Measurements from ENCODE around the gene TCAIM. TPM values are rescaled to one million over a fixed set of nuclear protein-coding genes. Genes with fewer than 3 reads are reported as not detected.

Gene TCAIM
- total and polyA plus RNA-seq, 9 of the 15 experiments (the other 6 are each of a cell fraction or from before 2014, with no cell fraction given), result 19.7 to 53.3 (median 36.9) TPM

DNA sequence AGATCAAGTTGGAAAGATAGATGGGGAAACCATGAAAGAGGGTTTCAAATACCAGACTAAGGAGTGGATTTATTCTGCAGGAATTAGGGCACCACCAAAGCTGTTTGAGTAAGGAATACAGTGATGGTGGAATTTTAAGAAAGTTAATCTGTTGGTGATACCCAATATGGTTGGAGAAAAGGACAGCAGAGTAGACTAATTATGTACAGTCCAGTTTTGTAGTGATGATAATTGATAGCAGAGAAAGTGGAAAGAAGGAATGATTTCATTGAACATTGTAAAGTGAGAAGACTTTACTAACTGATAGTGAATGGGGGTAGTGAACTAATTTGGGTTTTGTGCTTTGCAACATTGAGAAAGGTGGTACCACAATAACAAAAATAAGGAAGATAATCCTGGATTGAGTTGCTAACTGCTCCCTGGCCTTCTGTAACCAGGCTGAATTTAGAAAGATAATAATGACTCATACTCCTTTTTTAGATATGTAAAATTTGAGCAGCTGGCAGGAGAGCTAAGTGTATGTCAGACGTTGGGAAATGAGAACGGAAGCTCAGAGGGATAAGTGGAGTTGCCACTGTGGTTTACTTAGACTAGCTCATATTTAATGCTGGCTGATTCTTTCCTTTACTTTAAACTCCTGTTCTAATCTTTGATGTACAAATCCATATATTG, 16.9 kb downstream of the TCAIM start (continued):
- TF ChIP-seq, protein P1, sequence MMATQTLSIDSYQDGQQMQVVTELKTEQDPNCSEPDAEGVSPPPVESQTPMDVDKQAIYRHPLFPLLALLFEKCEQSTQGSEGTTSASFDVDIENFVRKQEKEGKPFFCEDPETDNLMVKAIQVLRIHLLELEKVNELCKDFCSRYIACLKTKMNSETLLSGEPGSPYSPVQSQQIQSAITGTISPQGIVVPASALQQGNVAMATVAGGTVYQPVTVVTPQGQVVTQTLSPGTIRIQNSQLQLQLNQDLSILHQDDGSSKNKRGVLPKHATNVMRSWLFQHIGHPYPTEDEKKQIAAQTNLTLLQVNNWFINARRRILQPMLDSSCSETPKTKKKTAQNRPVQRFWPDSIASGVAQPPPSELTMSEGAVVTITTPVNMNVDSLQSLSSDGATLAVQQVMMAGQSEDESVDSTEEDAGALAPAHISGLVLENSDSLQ (IDR thresholded peaks at IDR 0.05), result peak; percentile 27; the same call in 1 of the 2 replicates
- TF ChIP-seq, protein P2, sequence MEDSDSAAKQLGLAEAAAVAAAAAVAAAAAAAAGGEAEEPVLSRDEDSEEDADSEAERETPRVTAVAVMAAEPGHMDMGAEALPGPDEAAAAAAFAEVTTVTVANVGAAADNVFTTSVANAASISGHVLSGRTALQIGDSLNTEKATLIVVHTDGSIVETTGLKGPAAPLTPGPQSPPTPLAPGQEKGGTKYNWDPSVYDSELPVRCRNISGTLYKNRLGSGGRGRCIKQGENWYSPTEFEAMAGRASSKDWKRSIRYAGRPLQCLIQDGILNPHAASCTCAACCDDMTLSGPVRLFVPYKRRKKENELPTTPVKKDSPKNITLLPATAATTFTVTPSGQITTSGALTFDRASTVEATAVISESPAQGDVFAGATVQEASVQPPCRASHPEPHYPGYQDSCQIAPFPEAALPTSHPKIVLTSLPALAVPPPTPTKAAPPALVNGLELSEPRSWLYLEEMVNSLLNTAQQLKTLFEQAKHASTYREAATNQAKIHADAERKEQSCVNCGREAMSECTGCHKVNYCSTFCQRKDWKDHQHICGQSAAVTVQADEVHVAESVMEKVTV (CRISPR knock-in tag; IDR thresholded peaks at IDR 0.05), result no peak
- TF ChIP-seq ZNF408 (CRISPR knock-in tag; IDR thresholded peaks at IDR 0.05; ENCODE audit: low read depth) (no peak), ZNF766 (CRISPR knock-in tag; conservative IDR thresholded peaks at IDR 0.05) (no peak), SOX6 (IDR thresholded peaks at IDR 0.05) (peak; percentile 56), ZC3H8 (IDR thresholded peaks at IDR 0.05) (no peak), HNRNPLL (IDR thresholded peaks at IDR 0.05; ENCODE audit: low read depth, low read length, poor library complexity, severe bottlenecking) (no peak), FOXK1 (CRISPR knock-in tag; IDR thresholded peaks at IDR 0.05; ENCODE audit: borderline replicate concordance) (no peak), SAFB2 (IDR thresholded peaks at IDR 0.05; ENCODE audit: borderline replicate concordance, low read depth, low read length, severe bottlenecking) (no peak), THRAP3 (IDR thresholded peaks at IDR 0.05; ENCODE audit: borderline replicate concordance) (no peak), FUS (optimal IDR thresholded peaks at IDR 0.05; ENCODE audit: low read depth, low read length) (no peak), CEBPB (tag; IDR thresholded peaks at IDR 0.05) (peak; percentile 44; the same call in 1 of the 2 replicates), ESRRA (IDR thresholded peaks at IDR 0.05; ENCODE audit: borderline replicate concordance, low read depth) (no peak), RFX7 (CRISPR knock-in tag; IDR thresholded peaks at IDR 0.05) (no peak)
- TF ChIP-seq, protein P3, sequence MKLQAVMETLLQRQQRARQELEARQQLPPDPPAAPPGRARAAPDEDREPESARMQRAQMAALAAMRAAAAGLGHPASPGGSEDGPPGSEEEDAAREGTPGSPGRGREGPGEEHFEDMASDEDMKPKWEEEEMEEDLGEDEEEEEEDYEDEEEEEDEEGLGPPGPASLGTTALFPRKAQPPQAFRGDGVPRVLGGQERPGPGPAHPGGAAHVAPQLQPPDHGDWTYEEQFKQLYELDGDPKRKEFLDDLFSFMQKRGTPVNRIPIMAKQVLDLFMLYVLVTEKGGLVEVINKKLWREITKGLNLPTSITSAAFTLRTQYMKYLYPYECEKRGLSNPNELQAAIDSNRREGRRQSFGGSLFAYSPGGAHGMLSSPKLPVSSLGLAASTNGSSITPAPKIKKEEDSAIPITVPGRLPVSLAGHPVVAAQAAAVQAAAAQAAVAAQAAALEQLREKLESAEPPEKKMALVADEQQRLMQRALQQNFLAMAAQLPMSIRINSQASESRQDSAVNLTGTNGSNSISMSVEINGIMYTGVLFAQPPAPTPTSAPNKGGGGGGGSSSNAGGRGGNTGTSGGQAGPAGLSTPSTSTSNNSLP (IDR thresholded peaks at IDR 0.05; ENCODE audit: borderline replicate concordance, low read depth, low read length), result peak; percentile 71; the same call in 1 of the 2 replicates
- TF ChIP-seq, protein P4, sequence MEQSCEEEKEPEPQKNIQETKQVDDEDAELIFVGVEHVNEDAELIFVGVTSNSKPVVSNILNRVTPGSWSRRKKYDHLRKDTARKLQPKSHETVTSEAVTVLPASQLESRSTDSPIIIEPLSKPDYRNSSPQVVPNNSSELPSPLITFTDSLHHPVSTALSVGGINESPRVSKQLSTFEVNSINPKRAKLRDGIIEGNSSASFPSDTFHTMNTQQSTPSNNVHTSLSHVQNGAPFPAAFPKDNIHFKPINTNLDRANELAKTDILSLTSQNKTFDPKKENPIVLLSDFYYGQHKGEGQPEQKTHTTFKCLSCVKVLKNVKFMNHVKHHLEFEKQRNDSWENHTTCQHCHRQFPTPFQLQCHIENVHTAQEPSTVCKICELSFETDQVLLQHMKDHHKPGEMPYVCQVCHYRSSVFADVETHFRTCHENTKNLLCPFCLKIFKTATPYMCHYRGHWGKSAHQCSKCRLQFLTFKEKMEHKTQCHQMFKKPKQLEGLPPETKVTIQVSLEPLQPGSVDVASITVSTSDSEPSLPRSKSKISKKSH (CRISPR knock-in tag; IDR thresholded peaks at IDR 0.05), result no peak
- TF ChIP-seq, protein P5, sequence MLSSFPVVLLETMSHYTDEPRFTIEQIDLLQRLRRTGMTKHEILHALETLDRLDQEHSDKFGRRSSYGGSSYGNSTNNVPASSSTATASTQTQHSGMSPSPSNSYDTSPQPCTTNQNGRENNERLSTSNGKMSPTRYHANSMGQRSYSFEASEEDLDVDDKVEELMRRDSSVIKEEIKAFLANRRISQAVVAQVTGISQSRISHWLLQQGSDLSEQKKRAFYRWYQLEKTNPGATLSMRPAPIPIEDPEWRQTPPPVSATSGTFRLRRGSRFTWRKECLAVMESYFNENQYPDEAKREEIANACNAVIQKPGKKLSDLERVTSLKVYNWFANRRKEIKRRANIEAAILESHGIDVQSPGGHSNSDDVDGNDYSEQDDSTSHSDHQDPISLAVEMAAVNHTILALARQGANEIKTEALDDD (IDR thresholded peaks at IDR 0.05), result peak; percentile 96

Measured in K562 (cell line).